Ovary (tissue), 9 donors: Measurements from ENCODE around the gene TBC1D26. TPM values are rescaled to one million over a fixed set of nuclear protein-coding genes. Genes with fewer than 3 reads are reported as not detected.
A peak's percentile ranks its signal among the peaks of the same experiment; 100 is the strongest.
"Not testable (repeated sequence)": the region's sequence is repeated elsewhere in the genome, so short reads cannot be mapped to it uniquely, and the experiment has no call there.

Source experiments
- DNase-seq, 5 donors: peaks; one replicate each; pipeline ENCODE4 v3.0.0-alpha.2; 2019 to 2020
- H3K27ac ChIP-seq, 2 donors: fragments of 200-600 bp; one replicate each; pipeline versions ENCODE4 v1.5.1 to v1.8.0; 2019 to 2022
- H3K27me3 ChIP-seq: fragments of 200-600 bp; one replicate; pipeline ENCODE4 v1.8.0; 2022
- H3K36me3 ChIP-seq: fragments of 200-600 bp; sonication (generic); one replicate; pipeline ENCODE4 v1.5.1; 2019
- H3K4me1 ChIP-seq: one replicate; pipeline ENCODE4 v1.8.1; 2013; ENCODE audit warnings: mild to moderate bottlenecking, moderate library complexity; ENCODE audit not compliant: insufficient read depth
- H3K4me3 ChIP-seq: fragments of 200-600 bp; sonication (generic); one replicate; pipeline ENCODE4 v1.5.1; 2017
- H3K9me3 ChIP-seq, 2 donors: fragments of 200-600 bp in 1 of 2; sonication (generic) in 1 of 2; one replicate each; pipeline versions ENCODE4 v1.5.1 to v1.8.1; 2013 to 2019; ENCODE audit warnings: mild to moderate bottlenecking in 1 of 2, moderate library complexity in 1 of 2
- CTCF ChIP-seq, 3 donors: fragments of 450-650 bp in 2 of 3; fragments of 200-600 bp in 1 of 3; IDR thresholded peaks; one replicate each; pipeline versions ENCODE4 v1.5.1 to v1.8.0; 2016 to 2022; ENCODE audit warnings: antibody characterized with exemption in 3 of 3, mild to moderate bottlenecking in 1 of 3
- EP300 ChIP-seq: sonication (generic); formaldehyde crosslinking; IDR thresholded peaks from one replicate; pipeline ENCODE4 v1.6.1; 2017; ENCODE audit warnings: antibody characterized with exemption
- POLR2A ChIP-seq: fragments of 450-650 bp; IDR thresholded peaks from one replicate; pipeline ENCODE4 v1.6.1; 2017; ENCODE audit warnings: antibody characterized with exemption, mild to moderate bottlenecking, moderate library complexity
- WGBS, 3 donors: extraction: QIAGEN DNeasy Blood & Tissue Kit in 1 of 3; methylation state at CpG; one replicate each; pipeline versions ENCODE4 v1.1.5 to v1.1.7; 2013 to 2017; 5-methylcytosine and 5-hydroxymethylcytosine counted together
- intact Hi-C, 4 donors: fragments of 100-400 bp; cut with DNase I; formaldehyde crosslinking; loops; one replicate each; pipeline versions ENCODE4 v1.11.0 to v1.15.1; 2022 to 2023
- polyA plus RNA-seq, 2 donors: library from polyadenylated mRNA; stranded (reverse); fragments of 200-250 nt in 1 of 2; fragments of 350-450 nt in 1 of 2; fragmentation: Illumina TruSeq in 1 of 2; extraction: RNeasy Lipid Tissue Mini Kit (QIAGEN cat#74804) in 1 of 2; gene quantifications; one replicate each; pipeline ENCODE4 v1.2.3, GENCODE V29; 2013 to 2014
- small RNA-seq: library from RNA; depleted of rRNA; stranded (forward); fragments of <200 nt; gene quantifications from one replicate; pipeline ENCODE3, GENCODE V24; 2016
- total RNA-seq, 7 donors: library from RNA; depleted of rRNA in 2 of 7; stranded (reverse); fragments of >200 nt in 2 of 7; fragmentation: NEBNext Ultra II Directional in 3 of 7; extraction: Animal tissue kit (Norgen Biotek cat#: 25700) in 3 of 7; gene quantifications; one replicate each; pipeline versions ENCODE4 v1.1.0 to v1.2.4, GENCODE V29; 2016 to 2023
- donor health status: DM: no; HTN: no; CAD: no; lungs with moderate emphysema.
- donor health status: DM: no; HTN: no; CAD: no.
- donor health status: Bipolar disorder and iron deficiency.
- donor health status: DM: yes; HTN: yes; CAD: no.
- donor health status: DM: no; HTN: no; CAD: no.
- donor health status: DM: yes; HTN: yes; CAD: no.

TBC1D26 gene
- total and polyA plus RNA-seq, 9 donors: 0.08 to 0.69 (median 0.38) TPM; not detected in 3

GRCh38 chr17:15783461-15783860 lies 51.4 kb downstream of the TBC1D26 start:
- WGBS, 3 donors: 79 to 94% (median 89%) methylated on average over 2 of the region's 2 CpGs
- no peaks in the 10 kb centered on the region for H3K27me3 ChIP-seq
- H3K36me3 ChIP-seq: no peaks in the 10 kb centered on the region
- intact Hi-C loops: no loop called here
- no peaks in the 10 kb centered on the region for H3K4me1 ChIP-seq
- TF ChIP-seq POLR2A (no peak), CTCF (IDR thresholded peaks at IDR 0.05) (no peak), EP300 (no peak)
- peak overlapping the region in 1 of 2 donors; percentile 27 for H3K27ac ChIP-seq
- no peak for DNase-seq
- no peak overlapping the region for H3K4me3 ChIP-seq
- H3K9me3 ChIP-seq: no peaks in the 10 kb centered on the region

- H3K27ac ChIP-seq, intact Hi-C loops: not testable (repeated sequence)
- 77 to 87% (median 78%) methylated on average over 2 of the region's 2 CpGs for WGBS, 3 donors
These were observed 52.3 kb downstream of the TBC1D26 start for GRCh38 chr17:15784351-15784750.

GRCh38 chr17:15787363-15788075 lies 55.4 kb downstream of the TBC1D26 start:
- H3K4me3 ChIP-seq, H3K9me3 ChIP-seq, H3K27ac ChIP-seq, H3K36me3 ChIP-seq, intact Hi-C loops, H3K27me3 ChIP-seq, H3K4me1 ChIP-seq: not testable (repeated sequence)
- 93 to 95% (median 94%) methylated on average over 29 of the region's 29 CpGs for WGBS, 3 donors
- DNase-seq: peak in 2 of 5 donors; percentile 22 to 24

More at GRCh38 chr17:15784351-15784750, 52.3 kb downstream of the TBC1D26 start:
- peak in 3 of 5 donors; percentile 14 to 76 (median 23) for DNase-seq
- not testable (repeated sequence) for H3K4me1 ChIP-seq, H3K4me3 ChIP-seq, H3K27me3 ChIP-seq, H3K36me3 ChIP-seq, H3K9me3 ChIP-seq

GRCh38 chr17:15788365-15788764 lies 56.3 kb downstream of the TBC1D26 start:
- DNase-seq, H3K27ac ChIP-seq, H3K4me3 ChIP-seq, H3K9me3 ChIP-seq, H3K4me1 ChIP-seq, H3K36me3 ChIP-seq, H3K27me3 ChIP-seq, intact Hi-C loops: not testable (repeated sequence)
- no CpG with 5 or more reads among the region's 2 CpGs for WGBS, 3 donors

Small RNAs within 50 kb of the gene (small RNA-seq; reads per million reads assigned to genes)
- gene AC015922.1 (not detected), gene RNA5SP436 (not detected)

Other genes with a start within 250 kb of the TBC1D26 start
- 10 to 100 TPM; 16.7 to 31.7 (median 24.7) TPM for gene TVP23C, start 168.8 kb upstream of the TBC1D26 start, total RNA-seq
- 10 to 100 TPM in 1 of 2 donors, 1 to 10 TPM in 1; 5.8 to 11.5 TPM for gene TVP23C, start 168.8 kb upstream of the TBC1D26 start, polyA plus RNA-seq
- 1 to 10 TPM in 1 of 7 donors, under 1 TPM in 2, not detected in 4; 0.10 to 1.4 (median 0.60) TPM for gene FBXW10B, start 112.6 kb upstream of the TBC1D26 start, total RNA-seq
- under 1 TPM; 0.08 to 0.72 TPM for gene FBXW10B, start 112.6 kb upstream of the TBC1D26 start, polyA plus RNA-seq
- 10 to 100 TPM in 5 of 7 donors, 1 to 10 TPM in 2; 3.8 to 14.0 (median 11.2) TPM for gene TRIM16, start 48.0 kb upstream of the TBC1D26 start, total RNA-seq
- 10 to 100 TPM in 1 of 2 donors, 1 to 10 TPM in 1; 7.4 to 17.2 TPM for gene TRIM16, start 48.0 kb upstream of the TBC1D26 start, polyA plus RNA-seq
- 10 to 100 TPM; 28.0 to 37.1 (median 30.8) TPM for gene ZNF286A, start 32.5 kb upstream of the TBC1D26 start, total RNA-seq
- gene ZNF286A, start 32.5 kb upstream of the TBC1D26 start, polyA plus RNA-seq: 10 to 100 TPM; 13.6 to 20.1 TPM
- gene ADORA2B, start 212.8 kb downstream of the TBC1D26 start, total RNA-seq: 1 to 10 TPM in 1 of 7 donors, under 1 TPM in 3, not detected in 3; 0.13 to 1.0 (median 0.28) TPM
- under 1 TPM; 0.06 to 0.72 TPM for gene ADORA2B, start 212.8 kb downstream of the TBC1D26 start, polyA plus RNA-seq